Measurements from ENCODE around the gene TTC5. TPM values are rescaled to one million over a fixed set of nuclear protein-coding genes. Genes with fewer than 3 reads are reported as not detected.

Gene TTC5
- total RNA-seq, 2 donors from 2014 or later: 10.2 to 10.4 TPM

Other genes with a start within 250 kb of the TTC5 start
- gene OR4L1, start 245.9 kb downstream of the TTC5 start, total RNA-seq: not detected
- gene OR4K17, start 195.2 kb downstream of the TTC5 start, total RNA-seq: not detected
- not detected for gene OR4N5, start 167.1 kb downstream of the TTC5 start, total RNA-seq
- gene OR11G2, start 115.1 kb downstream of the TTC5 start, total RNA-seq: not detected
- gene OR11H6, start 82.2 kb downstream of the TTC5 start, total RNA-seq: not detected
- not detected for gene OR11H7, start 77.0 kb downstream of the TTC5 start, total RNA-seq
- gene OR11H4, start 66.7 kb downstream of the TTC5 start, total RNA-seq: not detected
- gene CCNB1IP1, start 27.3 kb upstream of the TTC5 start, total RNA-seq: 10 to 100 TPM; 47.7 to 60.3 TPM
- 1 to 10 TPM; 3.9 to 5.8 TPM for gene PARP2, start 37.7 kb upstream of the TTC5 start, total RNA-seq
- gene TEP1, start 107.5 kb upstream of the TTC5 start, total RNA-seq: 10 to 100 TPM; 33.0 to 54.2 TPM
- under 1 TPM; 0.14 to 0.42 TPM for gene KLHL33, start 130.2 kb upstream of the TTC5 start, total RNA-seq
- gene OSGEP, start 148.9 kb upstream of the TTC5 start, total RNA-seq: 100 to 1,000 TPM in 1 of 2 donors, 10 to 100 TPM in 1; 66.2 to 108 TPM
- 10 to 100 TPM; 45.9 to 85.6 TPM for gene APEX1, start 149.3 kb upstream of the TTC5 start, total RNA-seq
- gene PIP4P1, start 155.5 kb upstream of the TTC5 start, total RNA-seq: 10 to 100 TPM; 11.6 to 13.8 TPM
- 100 to 1,000 TPM in 1 of 2 donors, 10 to 100 TPM in 1; 42.4 to 170 TPM for gene PNP, start 163.5 kb upstream of the TTC5 start, total RNA-seq
- not detected for gene RNASE10, start 199.6 kb upstream of the TTC5 start, total RNA-seq